ENCODE measurements around the gene MAGEF1. TPM values are rescaled to one million over a fixed set of nuclear protein-coding genes. Genes with fewer than 3 reads are reported as not detected.

MAGEF1 gene
- total RNA-seq, 1 donor from 2014 or later, result 16.0 TPM

GRCh38 chr3:184750349-184751083 is 38.7 kb upstream of the MAGEF1 start:
- Mint-ChIP-seq H3K4me1 (ENCODE audit: low read depth) (peaks cover 13% of the 10 kb centered on the region), H3K4me3 (ENCODE audit: low read depth) (no peak overlapping the region), H3K9me3 (no peaks in the 10 kb centered on the region), H3K27ac (no peak overlapping the region), H3K27me3 (ENCODE audit: low read depth) (no peaks in the 10 kb centered on the region), H3K36me3 (ENCODE audit: low read depth) (no peaks in the 10 kb centered on the region)
- intact Hi-C loops (cut with micrococcal nuclease), result no loop called here
- no peak for DNase-seq (ENCODE audit: low spot score)

GRCh38 chr3:184749168-184749744 is 37.4 kb upstream of the MAGEF1 start:
- no peak overlapping the region for H3K27ac Mint-ChIP-seq
- no peaks in the 10 kb centered on the region for H3K27me3 Mint-ChIP-seq (ENCODE audit: low read depth)
- no peaks in the 10 kb centered on the region for H3K36me3 Mint-ChIP-seq (ENCODE audit: low read depth)
- H3K9me3 Mint-ChIP-seq, result no peaks in the 10 kb centered on the region
- H3K4me3 Mint-ChIP-seq (ENCODE audit: low read depth), result no peak overlapping the region
- no peak for DNase-seq (ENCODE audit: low spot score)
- H3K4me1 Mint-ChIP-seq (ENCODE audit: low read depth), result peaks cover 13% of the 10 kb centered on the region
- intact Hi-C loops (cut with micrococcal nuclease), result no loop called here

GRCh38 chr3:184748219-184749135 is 36.6 kb upstream of the MAGEF1 start:
- no peak for DNase-seq (ENCODE audit: low spot score)
- Mint-ChIP-seq H3K9me3 (no peaks in the 10 kb centered on the region), H3K4me3 (ENCODE audit: low read depth) (no peak overlapping the region), H3K27me3 (ENCODE audit: low read depth) (no peaks in the 10 kb centered on the region), H3K36me3 (ENCODE audit: low read depth) (no peaks in the 10 kb centered on the region), H3K4me1 (ENCODE audit: low read depth) (peaks cover 13% of the 10 kb centered on the region), H3K27ac (no peak overlapping the region)
- intact Hi-C loops (cut with micrococcal nuclease), result no loop called here

- no peak for DNase-seq (ENCODE audit: low spot score)
- Mint-ChIP-seq H3K9me3 (no peaks in the 10 kb centered on the region), H3K4me3 (ENCODE audit: low read depth) (no peak overlapping the region), H3K4me1 (ENCODE audit: low read depth) (peaks cover 16% of the 10 kb centered on the region), H3K27me3 (ENCODE audit: low read depth) (no peaks in the 10 kb centered on the region), H3K36me3 (ENCODE audit: low read depth) (no peaks in the 10 kb centered on the region), H3K27ac (no peak overlapping the region)
- intact Hi-C loops (cut with micrococcal nuclease), result no loop called here
Measured at GRCh38 chr3:184746131-184747120, 34.6 kb upstream of the MAGEF1 start.

GRCh38 chr3:184745526-184745925 is 33.7 kb upstream of the MAGEF1 start:
- intact Hi-C loops (cut with micrococcal nuclease), result no loop called here
- H3K27me3 Mint-ChIP-seq (ENCODE audit: low read depth), result no peaks in the 10 kb centered on the region
- H3K9me3 Mint-ChIP-seq, result no peaks in the 10 kb centered on the region
- no peak overlapping the region for H3K27ac Mint-ChIP-seq
- DNase-seq (ENCODE audit: low spot score), result no peak
- H3K4me3 Mint-ChIP-seq (ENCODE audit: low read depth), result no peak overlapping the region
- peaks cover 20% of the 10 kb centered on the region for H3K4me1 Mint-ChIP-seq (ENCODE audit: low read depth)
- no peaks in the 10 kb centered on the region for H3K36me3 Mint-ChIP-seq (ENCODE audit: low read depth)

GRCh38 chr3:184743248-184743647 is 31.4 kb upstream of the MAGEF1 start:
- intact Hi-C loops (cut with micrococcal nuclease), result no loop called here
- peaks cover 14% of the 10 kb centered on the region for H3K4me1 Mint-ChIP-seq (ENCODE audit: low read depth)
- no peak overlapping the region for H3K27ac Mint-ChIP-seq
- no peaks in the 10 kb centered on the region for H3K36me3 Mint-ChIP-seq (ENCODE audit: low read depth)
- H3K27me3 Mint-ChIP-seq (ENCODE audit: low read depth), result no peaks in the 10 kb centered on the region
- no peak overlapping the region for H3K4me3 Mint-ChIP-seq (ENCODE audit: low read depth)
- no peak for DNase-seq (ENCODE audit: low spot score)
- no peaks in the 10 kb centered on the region for H3K9me3 Mint-ChIP-seq

GRCh38 chr3:184742676-184743135 is 30.8 kb upstream of the MAGEF1 start:
- DNase-seq (ENCODE audit: low spot score), result no peak
- H3K27ac Mint-ChIP-seq, result no peak overlapping the region
- H3K9me3 Mint-ChIP-seq, result no peaks in the 10 kb centered on the region
- no peaks in the 10 kb centered on the region for H3K27me3 Mint-ChIP-seq (ENCODE audit: low read depth)
- intact Hi-C loops (cut with micrococcal nuclease), result no loop called here
- H3K4me3 Mint-ChIP-seq (ENCODE audit: low read depth), result no peak overlapping the region
- peaks cover 10% of the 10 kb centered on the region for H3K4me1 Mint-ChIP-seq (ENCODE audit: low read depth)
- H3K36me3 Mint-ChIP-seq (ENCODE audit: low read depth), result no peaks in the 10 kb centered on the region

GRCh38 chr3:184741798-184742675 is 30.2 kb upstream of the MAGEF1 start:
- Mint-ChIP-seq H3K4me3 (ENCODE audit: low read depth) (no peak overlapping the region), H3K27me3 (ENCODE audit: low read depth) (no peaks in the 10 kb centered on the region), H3K27ac (no peak overlapping the region), H3K4me1 (ENCODE audit: low read depth) (peaks cover 10% of the 10 kb centered on the region), H3K36me3 (ENCODE audit: low read depth) (no peaks in the 10 kb centered on the region), H3K9me3 (no peaks in the 10 kb centered on the region)
- no peak for DNase-seq (ENCODE audit: low spot score)
- intact Hi-C loops (cut with micrococcal nuclease), result no loop called here

- Mint-ChIP-seq H3K4me1 (ENCODE audit: low read depth) (peaks cover 10% of the 10 kb centered on the region), H3K4me3 (ENCODE audit: low read depth) (no peak overlapping the region), H3K36me3 (ENCODE audit: low read depth) (no peaks in the 10 kb centered on the region), H3K27me3 (ENCODE audit: low read depth) (no peaks in the 10 kb centered on the region), H3K9me3 (no peaks in the 10 kb centered on the region), H3K27ac (no peak overlapping the region)
- no peak for DNase-seq (ENCODE audit: low spot score)
- intact Hi-C loops (cut with micrococcal nuclease), result no loop called here
Measured at GRCh38 chr3:184741259-184741556, 29.3 kb upstream of the MAGEF1 start.

- Mint-ChIP-seq H3K4me3 (ENCODE audit: low read depth) (no peak overlapping the region), H3K4me1 (ENCODE audit: low read depth) (peaks cover 10% of the 10 kb centered on the region), H3K27me3 (ENCODE audit: low read depth) (no peaks in the 10 kb centered on the region), H3K27ac (no peak overlapping the region), H3K36me3 (ENCODE audit: low read depth) (no peaks in the 10 kb centered on the region), H3K9me3 (no peaks in the 10 kb centered on the region)
- no peak for DNase-seq (ENCODE audit: low spot score)
- intact Hi-C loops (cut with micrococcal nuclease), result no loop called here
Measured at GRCh38 chr3:184740509-184741258, 28.8 kb upstream of the MAGEF1 start.
